Activated CD4-positive, CD25-positive, alpha-beta regulatory T cell treated with anti-CD3 and anti-CD28 coated beads, Interleukin-2, amount 50 U/mL, for 16 hours (primary cell): Measurements from ENCODE around the gene MAP4K3.
"Not testable (repeated sequence)": the region's sequence is repeated elsewhere in the genome, so short reads cannot be mapped to it uniquely, and the experiment has no call there.

ENCODE experiments used
- DNase-seq: peaks from one replicate; pipeline ENCODE4 v3.0.0-alpha.2; 2020; ENCODE audit warnings: low read depth, low spot score

The MAP4K3 gene

GRCh38 chr2:39244241-39244862 lies 192.7 kb downstream of the MAP4K3 start:
- not testable (repeated sequence) for DNase-seq

- DNase-seq, result no peak
These were observed 193.5 kb downstream of the MAP4K3 start, which contains the start of gene CDKL4 for GRCh38 chr2:39243469-39244123. TSS of gene CDKL4 (minus strand) at chr2:39243970.

- DNase-seq, result no peak
These were observed 195.5 kb downstream of the MAP4K3 start for GRCh38 chr2:39241588-39241987.

DNA sequence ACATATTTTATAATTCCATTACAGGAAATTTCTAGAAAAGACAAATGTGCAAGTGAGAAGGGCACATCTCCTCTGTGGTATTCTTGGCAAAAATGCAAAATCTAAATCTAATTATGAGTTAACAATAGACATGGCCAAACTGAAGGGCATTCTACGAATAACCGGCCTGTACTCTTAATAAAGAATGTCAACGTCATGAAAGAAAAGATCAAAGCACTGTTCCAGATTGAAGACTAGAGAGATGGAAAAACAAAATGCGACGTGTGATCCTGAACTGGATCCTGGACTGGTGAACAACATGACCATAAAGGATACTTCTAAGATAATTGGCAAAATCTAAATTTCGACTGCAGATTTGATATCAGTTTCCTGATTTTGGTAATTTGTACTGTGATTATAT lies 196.3 kb downstream of the MAP4K3 start:
- no peak for DNase-seq

DNA sequence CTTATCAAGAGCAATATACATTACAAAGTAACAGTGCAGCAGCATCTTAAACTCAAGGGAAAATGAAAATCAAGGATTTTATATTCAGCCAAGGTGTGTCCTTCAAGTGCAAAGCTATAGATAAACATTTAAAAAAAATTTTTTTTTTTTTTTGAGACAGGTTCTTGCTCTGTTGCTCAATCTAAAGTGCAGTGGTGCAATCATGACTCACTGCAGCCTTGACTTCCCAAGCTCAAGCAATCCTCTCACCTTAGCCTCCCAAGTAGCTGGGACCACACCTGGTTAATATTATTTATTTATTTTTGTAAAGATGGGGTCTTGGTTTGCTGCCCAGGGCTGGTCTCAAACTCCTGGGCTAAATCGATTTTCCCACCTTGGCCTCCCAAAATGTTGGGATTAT lies 202.3 kb downstream of the MAP4K3 start:
- DNase-seq, result no peak

GRCh38 chr2:39232141-39232540 lies 204.9 kb downstream of the MAP4K3 start:
- DNase-seq, result no peak

GRCh38 chr2:39228413-39229209 lies 208.5 kb downstream of the MAP4K3 start:
- DNase-seq, result no peak

- DNase-seq, result peak; percentile 69
These were observed 209.3 kb downstream of the MAP4K3 start for GRCh38 chr2:39227628-39228412.

DNA sequence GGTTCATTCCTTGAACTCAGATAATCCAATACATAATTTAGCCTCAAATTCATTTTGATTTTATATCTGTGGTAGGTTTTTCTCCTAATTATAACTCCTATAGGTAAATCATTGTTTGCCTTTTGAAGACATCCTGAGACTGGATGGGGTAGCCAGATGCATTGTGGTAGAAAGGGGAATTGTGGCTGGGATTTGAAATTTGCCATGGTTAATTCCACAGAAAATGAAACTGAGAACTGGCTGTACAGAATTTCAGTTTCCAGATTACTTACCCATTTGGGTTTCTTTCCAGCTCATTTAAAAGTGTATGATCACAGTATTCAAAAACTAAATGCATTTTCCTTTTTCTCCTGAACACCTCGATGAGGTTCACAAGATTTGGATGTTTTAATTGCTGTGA lies 211.5 kb downstream of the MAP4K3 start:
- no peak for DNase-seq

DNA sequence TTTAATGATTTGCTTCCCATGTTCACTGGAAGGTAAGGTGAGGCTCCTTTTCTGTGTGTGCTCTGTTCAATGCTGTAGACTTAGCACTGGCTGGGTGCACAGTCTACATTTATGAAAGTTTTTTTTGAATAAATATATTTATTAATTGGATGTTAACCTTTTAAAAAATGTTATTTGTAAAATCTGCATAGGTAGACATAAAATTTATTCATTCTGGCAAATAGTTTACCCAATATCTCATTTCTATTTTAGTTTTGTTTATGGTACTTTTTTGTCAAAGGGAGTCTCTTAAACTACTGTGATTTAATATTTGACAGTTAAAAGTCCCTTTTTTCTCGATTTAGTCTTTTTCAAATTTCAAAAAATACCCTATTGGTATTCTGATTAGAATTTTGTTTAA lies 213.2 kb downstream of the MAP4K3 start:
- DNase-seq, result no peak

DNA sequence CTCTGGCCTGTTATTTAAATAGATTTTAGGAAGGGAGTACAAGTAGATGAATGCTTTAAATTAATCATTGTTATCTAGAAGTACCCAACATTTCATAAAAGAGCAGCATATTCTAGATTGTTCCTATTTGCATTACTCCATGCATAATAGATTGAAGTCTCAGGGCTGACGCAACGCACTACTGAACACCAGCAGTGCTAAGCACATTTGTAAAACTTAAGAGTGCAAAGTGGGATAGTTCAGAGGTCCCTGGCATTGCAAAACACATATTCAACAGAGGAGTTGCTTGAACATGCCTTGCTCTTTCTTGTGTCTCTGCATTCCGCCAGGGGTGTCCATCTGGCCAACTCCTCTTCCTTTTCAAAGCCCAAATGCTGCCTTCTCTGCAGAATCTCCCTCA lies 215.6 kb downstream of the MAP4K3 start:
- no peak for DNase-seq

GRCh38 chr2:39220136-39220535 lies 216.9 kb downstream of the MAP4K3 start:
- DNase-seq, result no peak

DNA sequence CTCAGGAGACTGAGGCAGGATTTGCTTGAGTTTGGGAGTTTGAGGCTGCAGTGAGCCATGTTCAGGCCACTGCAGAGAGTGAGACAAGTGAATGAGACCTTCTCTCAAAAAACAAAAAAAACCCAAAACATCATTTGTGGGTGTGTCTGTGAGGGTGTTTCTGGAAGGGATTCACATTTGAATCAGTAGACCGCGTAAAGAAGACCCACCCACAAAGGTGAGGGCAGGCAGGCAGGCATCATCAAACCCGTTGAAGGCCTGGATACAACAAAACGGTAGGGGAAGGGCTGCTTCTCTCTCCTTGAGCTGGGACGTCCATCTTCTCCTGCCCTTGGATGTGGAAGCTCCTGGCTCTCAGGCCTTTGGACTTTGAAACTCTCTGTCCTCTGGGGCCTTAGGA lies 218.7 kb downstream of the MAP4K3 start:
- DNase-seq, result no peak

DNA sequence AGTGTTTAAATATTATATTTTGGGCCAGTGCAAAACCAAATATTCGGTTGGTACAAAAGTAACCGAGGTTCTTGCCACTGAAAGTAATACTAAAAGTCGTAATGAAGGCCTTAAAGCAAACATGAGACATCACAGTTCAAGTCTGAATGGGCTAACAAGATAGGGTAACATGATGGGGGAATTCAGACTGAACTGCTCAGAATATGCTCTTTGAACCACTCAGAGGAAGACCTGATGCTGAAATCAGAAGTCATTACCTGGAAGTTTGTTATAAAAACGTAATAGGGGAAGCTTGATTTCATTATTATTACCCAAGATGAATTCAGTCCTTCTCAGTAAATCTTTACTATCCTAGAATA lies 219.9 kb downstream of the MAP4K3 start:
- DNase-seq, result no peak

DNA sequence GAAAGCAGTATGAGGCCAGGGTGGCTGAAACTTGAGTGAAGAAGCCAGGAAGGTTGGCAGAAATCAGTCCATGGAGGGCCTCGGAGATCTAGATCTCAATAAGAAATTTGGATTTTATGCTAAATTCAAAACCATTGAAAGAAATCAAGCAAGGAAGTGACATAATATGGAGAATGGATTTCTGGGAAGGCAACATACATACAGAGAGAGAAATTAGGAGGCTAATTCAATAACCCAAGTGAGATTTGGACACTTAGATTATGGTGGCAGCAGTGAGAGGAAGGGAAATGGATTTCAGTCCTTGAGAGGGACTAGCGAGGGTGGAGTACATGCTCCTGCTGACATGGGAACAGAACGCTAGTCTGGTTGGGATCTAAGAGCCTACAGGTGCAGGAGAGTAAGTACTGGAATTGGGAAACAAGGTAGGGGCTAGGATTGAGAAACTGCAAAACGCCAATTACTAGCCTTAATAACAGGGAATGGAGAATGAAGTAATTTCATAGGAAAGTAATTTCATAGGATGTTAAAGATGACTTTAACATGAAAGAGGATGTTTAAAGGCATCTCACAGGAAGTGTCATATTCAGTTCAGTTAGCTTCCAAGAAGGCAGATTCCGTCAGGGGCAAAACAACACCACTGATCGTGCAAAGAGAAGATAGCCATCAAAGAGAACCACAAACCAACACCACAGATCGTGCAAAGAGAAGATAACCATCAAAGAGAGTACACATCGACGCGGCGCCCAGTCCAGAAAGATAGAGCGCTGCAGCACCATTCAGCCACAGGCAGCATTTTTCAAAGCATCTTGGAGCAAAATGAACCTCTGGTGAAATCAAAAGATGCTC lies 220.5 kb downstream of the MAP4K3 start:
- DNase-seq, result peak; percentile 46

DNA sequence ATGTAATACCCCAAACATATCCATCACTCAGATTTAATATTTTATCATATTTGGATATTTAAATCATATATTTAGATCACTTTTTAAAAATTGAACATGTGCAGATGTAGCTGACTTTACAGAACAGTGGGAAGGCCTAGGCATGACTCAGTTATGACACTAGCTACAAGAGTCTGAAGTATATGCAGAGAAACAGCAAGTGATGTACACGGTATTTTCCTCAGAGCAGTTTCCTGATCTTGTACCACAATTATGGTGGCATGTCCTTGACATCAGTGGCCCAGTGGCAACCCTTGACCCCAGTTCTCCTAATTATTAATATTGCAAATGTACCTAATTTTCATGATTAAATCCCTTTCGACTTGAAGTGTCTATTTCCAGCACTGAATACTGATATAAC lies 221.5 kb downstream of the MAP4K3 start:
- DNase-seq, result no peak

DNA sequence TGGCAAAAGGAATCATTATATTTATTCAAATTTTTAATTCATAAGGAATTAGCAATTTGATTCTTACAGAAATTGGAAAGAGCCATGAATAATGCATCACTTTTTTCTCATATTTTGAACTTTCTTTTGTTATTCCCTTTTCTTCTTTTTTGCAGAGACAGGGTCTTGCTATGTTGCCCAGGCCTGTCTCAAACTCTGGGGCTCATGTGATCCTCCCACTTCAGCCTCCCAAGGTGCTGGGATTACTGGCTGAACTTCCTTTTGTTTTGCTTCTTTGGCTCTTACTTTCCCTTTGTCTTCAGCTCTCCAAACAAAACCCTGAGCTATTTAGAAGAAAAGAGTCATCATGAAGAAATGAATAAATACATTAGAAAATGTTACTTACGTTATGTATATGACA lies 224.1 kb downstream of the MAP4K3 start:
- DNase-seq, result no peak

DNA sequence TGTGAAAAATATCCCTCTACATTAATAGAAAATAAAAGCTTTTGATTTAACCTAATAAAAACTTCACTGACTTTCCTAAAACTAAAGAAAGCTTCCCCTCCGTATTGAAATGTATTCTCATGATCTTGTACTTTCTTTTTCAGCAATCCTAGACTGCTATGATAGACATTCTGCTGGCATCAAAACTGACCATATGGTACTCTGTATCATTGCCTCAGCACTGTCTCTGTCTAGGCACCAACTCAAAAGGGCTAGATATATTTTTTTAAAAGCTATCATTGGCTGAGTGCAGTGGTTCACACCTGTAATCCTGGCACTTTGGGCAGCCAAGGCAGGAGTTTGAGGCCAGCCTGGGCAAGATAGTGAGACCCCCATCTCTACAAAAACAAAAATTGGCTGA lies 226.2 kb downstream of the MAP4K3 start:
- DNase-seq, result no peak

- no peak for DNase-seq
These were observed 233.7 kb downstream of the MAP4K3 start for GRCh38 chr2:39203382-39203781.

DNA sequence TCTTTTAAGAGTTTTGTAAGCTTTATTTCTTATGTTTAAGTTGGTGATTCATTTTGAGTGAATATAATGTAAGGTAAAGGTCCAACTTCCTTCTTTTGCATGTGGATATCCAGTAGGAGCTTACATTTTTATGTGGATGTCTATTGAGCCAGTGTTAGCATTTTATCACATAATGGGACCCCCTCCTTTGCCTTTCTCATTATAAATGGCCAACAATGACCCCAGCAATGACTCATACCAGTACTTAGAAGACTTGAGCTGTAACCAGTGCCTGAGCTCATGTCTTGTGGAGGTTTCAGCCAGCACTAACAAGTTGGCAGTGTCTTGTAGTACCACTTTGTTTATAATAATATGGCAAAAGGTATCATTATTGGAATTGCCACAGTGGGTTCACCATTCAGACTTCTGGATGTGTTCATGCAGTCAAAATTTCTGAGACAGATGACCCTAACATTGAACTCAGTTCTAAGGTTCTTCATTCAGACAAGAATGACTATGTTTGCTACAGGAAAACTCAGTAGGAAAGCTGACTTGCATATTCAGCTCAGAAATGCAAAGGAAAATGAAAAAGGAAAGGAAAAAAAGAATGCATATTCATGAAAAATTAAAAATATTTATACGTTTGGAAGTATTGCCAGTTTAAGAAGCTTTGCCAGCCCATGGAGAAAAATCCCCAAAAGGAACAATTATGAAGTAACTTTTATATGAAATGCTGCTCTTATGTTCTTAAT lies 234.3 kb downstream of the MAP4K3 start:
- no peak for DNase-seq
